HepG2 (cell line): ENCODE measurements around the gene AJUBA. TPM values are rescaled to one million over a fixed set of nuclear protein-coding genes. Genes with fewer than 3 reads are reported as not detected.

ENCODE experiments used
- ETV5 ChIP-seq: IDR thresholded peaks from 2 replicates; pipeline ENCODE4 v1.6.1; 2018; ENCODE audit warnings: missing biosample characterization, missing genetic modification reagents, inconsistent platforms, borderline replicate concordance
- HOXA7 ChIP-seq: sonication (generic); formaldehyde crosslinking; IDR thresholded peaks from 2 replicates; pipeline ENCODE4 v1.8.1; 2022; ENCODE audit warnings: mild to moderate bottlenecking, missing genetic modification reagents, moderate library complexity
- KDM4B ChIP-seq: sonication (generic); formaldehyde crosslinking; IDR thresholded peaks from 2 replicates; pipeline ENCODE4 v1.4.0; 2020; ENCODE audit warnings: missing genetic modification reagents
- KDM6A ChIP-seq: IDR thresholded peaks from 2 replicates; pipeline ENCODE4 v1.6.1; 2016; ENCODE audit warnings: low read depth
- MTA1 ChIP-seq: sonication (generic); formaldehyde crosslinking; IDR thresholded peaks from 2 replicates; pipeline ENCODE4 v1.4.0; 2020; ENCODE audit warnings: missing genetic modification reagents, mild to moderate bottlenecking, borderline replicate concordance
- MYNN ChIP-seq: sonication (generic); formaldehyde crosslinking; IDR thresholded peaks from 2 replicates; pipeline ENCODE4 v1.4.0; 2020; ENCODE audit warnings: mild to moderate bottlenecking, low read depth, missing genetic modification reagents
- NPAS2 ChIP-seq: sonication (generic); formaldehyde crosslinking; IDR thresholded peaks from 2 replicates; pipeline ENCODE4 v1.8.0; 2022; ENCODE audit warnings: mild to moderate bottlenecking, missing genetic modification reagents, borderline replicate concordance
- SKI ChIP-seq: fragments of 450-650 bp; IDR thresholded peaks from one replicate; pipeline ENCODE4 v1.6.1; 2018; ENCODE audit warnings: mild to moderate bottlenecking; ENCODE audit not compliant: partially characterized antibody
- STAT6 ChIP-seq: sonication (generic); formaldehyde crosslinking; IDR thresholded peaks from 2 replicates; pipeline ENCODE4 v1.4.0; 2020; ENCODE audit warnings: missing genetic modification reagents, mild to moderate bottlenecking, borderline replicate concordance
- TFE3 ChIP-seq: IDR thresholded peaks from 2 replicates; pipeline ENCODE4 v1.6.1; 2016
- ZBTB1 ChIP-seq: sonication (generic); formaldehyde crosslinking; IDR thresholded peaks from 2 replicates; pipeline ENCODE4 v1.4.0; 2020; ENCODE audit warnings: missing genetic modification reagents, borderline replicate concordance
- ZEB1 ChIP-seq: IDR thresholded peaks from 2 replicates; pipeline ENCODE4 v1.6.1; 2012; ENCODE audit warnings: mild to moderate bottlenecking, low read depth, inconsistent platforms; ENCODE audit not compliant: insufficient replicate concordance
- ZNF234 ChIP-seq: sonication (generic); formaldehyde crosslinking; conservative IDR thresholded peaks from 2 replicates; pipeline ENCODE4 v1.5.1; 2020; ENCODE audit warnings: mild to moderate bottlenecking, missing genetic modification reagents
- ZNF335 ChIP-seq: sonication (generic); formaldehyde crosslinking; IDR thresholded peaks from 2 replicates; pipeline ENCODE4 v1.4.0; 2020; ENCODE audit warnings: missing genetic modification reagents
- ZNF446 ChIP-seq: sonication (generic); formaldehyde crosslinking; IDR thresholded peaks from 2 replicates; pipeline ENCODE4 v1.5.0; 2020; ENCODE audit warnings: mild to moderate bottlenecking, missing genetic modification reagents
- ZNF563 ChIP-seq: sonication (generic); formaldehyde crosslinking; IDR thresholded peaks from 2 replicates; pipeline ENCODE4 v1.8.0; 2022; ENCODE audit warnings: mild to moderate bottlenecking, moderate library complexity, missing genetic modification reagents
- polyA plus RNA-seq, 8 experiments: library from polyadenylated mRNA; depleted of rRNA in 3 of 8; stranded (reverse) in 7 of 8; unstranded in 1 of 8; fragments of >200 nt; fragmentation: Illumina TruSeq in 4 of 8; extraction: Trizol in 4 of 8; gene quantifications; 2 replicates each; pipeline versions ENCODE4 v1.2.1 to v1.2.3, GENCODE V29; 2011 to 2016; ENCODE audit warnings: low read depth in 4 of 8, missing spikeins in 1 of 8, mixed read lengths in 1 of 8; ENCODE audit not compliant: insufficient read depth in 1 of 8
- total RNA-seq, 5 experiments: library from RNA; depleted of rRNA; stranded (reverse); fragments of >200 nt; fragmentation: Illumina TruSeq; extraction: Trizol; gene quantifications; 2 replicates each; pipeline ENCODE4 v1.2.3, GENCODE V29; 2016; ENCODE audit warnings: low read depth in 1 of 5
- TF ChIP-seq, protein P1 (sequence below): sonication (generic); formaldehyde crosslinking; IDR thresholded peaks from 2 replicates; pipeline ENCODE4 v1.5.0; 2020; ENCODE audit warnings: mild to moderate bottlenecking, missing genetic modification reagents

AJUBA gene
- total and polyA plus RNA-seq, 2 of the 13 experiments (the other 11 are each of a cell fraction or from before 2014, with no cell fraction given): 157 to 241 TPM

GRCh38 chr14:22973217-22974032 is 8.9 kb downstream of the AJUBA start (continued):
- TF ChIP-seq ZEB1 (no peak), ZBTB1 (CRISPR knock-in tag) (peak; percentile 17; the same call in 1 of the 2 replicates), MTA1 (CRISPR knock-in tag) (no peak), KDM4B (CRISPR knock-in tag) (no peak), HOXA7 (no peak), NPAS2 (no peak), ETV5 (0 out of 2 replicates have a peak, but pooled peaks have one; percentile 23), ZNF335 (CRISPR knock-in tag) (0 out of 2 replicates have a peak, but pooled peaks have one; percentile 18), STAT6 (CRISPR knock-in tag) (no peak), TFE3 (CRISPR knock-in tag) (peak; percentile 13; the same call in 1 of the 2 replicates), ZNF234 (CRISPR knock-in tag) (no peak), KDM6A (CRISPR knock-in tag) (peak; percentile 26; the same call in 1 of the 2 replicates), ZNF446 (CRISPR knock-in tag) (no peak), SKI (no peak), ZNF563 (CRISPR knock-in tag) (no peak), MYNN (CRISPR knock-in tag) (no peak; the same call in 1 of the 2 replicates)
- TF ChIP-seq, protein P1, sequence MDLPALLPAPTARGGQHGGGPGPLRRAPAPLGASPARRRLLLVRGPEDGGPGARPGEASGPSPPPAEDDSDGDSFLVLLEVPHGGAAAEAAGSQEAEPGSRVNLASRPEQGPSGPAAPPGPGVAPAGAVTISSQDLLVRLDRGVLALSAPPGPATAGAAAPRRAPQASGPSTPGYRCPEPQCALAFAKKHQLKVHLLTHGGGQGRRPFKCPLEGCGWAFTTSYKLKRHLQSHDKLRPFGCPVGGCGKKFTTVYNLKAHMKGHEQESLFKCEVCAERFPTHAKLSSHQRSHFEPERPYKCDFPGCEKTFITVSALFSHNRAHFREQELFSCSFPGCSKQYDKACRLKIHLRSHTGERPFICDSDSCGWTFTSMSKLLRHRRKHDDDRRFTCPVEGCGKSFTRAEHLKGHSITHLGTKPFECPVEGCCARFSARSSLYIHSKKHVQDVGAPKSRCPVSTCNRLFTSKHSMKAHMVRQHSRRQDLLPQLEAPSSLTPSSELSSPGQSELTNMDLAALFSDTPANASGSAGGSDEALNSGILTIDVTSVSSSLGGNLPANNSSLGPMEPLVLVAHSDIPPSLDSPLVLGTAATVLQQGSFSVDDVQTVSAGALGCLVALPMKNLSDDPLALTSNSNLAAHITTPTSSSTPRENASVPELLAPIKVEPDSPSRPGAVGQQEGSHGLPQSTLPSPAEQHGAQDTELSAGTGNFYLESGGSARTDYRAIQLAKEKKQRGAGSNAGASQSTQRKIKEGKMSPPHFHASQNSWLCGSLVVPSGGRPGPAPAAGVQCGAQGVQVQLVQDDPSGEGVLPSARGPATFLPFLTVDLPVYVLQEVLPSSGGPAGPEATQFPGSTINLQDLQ (CRISPR knock-in tag): no peak
